RWPE2 (cell line): ENCODE data around the gene PDE9A.

Source experiments
- ATAC-seq: fragments of 200-7000 bp; cut with Tn5 transposase; 3 replicates; pipeline ENCODE4 v1.9.1; 2021; ENCODE audit warnings: low read depth
- DNase-seq: peaks from one replicate; pipeline ENCODE4 v3.0.0-alpha.2; 2020; ENCODE audit warnings: low spot score
- H3K27ac ChIP-seq: fragments of 450-650 bp; 2 replicates; pipeline ENCODE4 v1.5.1; 2017; ENCODE audit warnings: mild to moderate bottlenecking; ENCODE audit not compliant: poor library complexity, severe bottlenecking
- H3K27me3 ChIP-seq: fragments of 250-450 bp; sonication (Bioruptor Pico); 2 replicates; pipeline ENCODE4 v1.5.1; 2021; ENCODE audit warnings: mild to moderate bottlenecking, moderate library complexity; ENCODE audit not compliant: insufficient read depth, poor library complexity, severe bottlenecking
- H3K36me3 ChIP-seq: fragments of 250-450 bp; sonication (Bioruptor Pico); 2 replicates; pipeline ENCODE4 v1.5.1; 2020; ENCODE audit warnings: low read depth, mild to moderate bottlenecking, moderate library complexity
- H3K4me1 ChIP-seq: fragments of 250-450 bp; sonication (Bioruptor Pico); 2 replicates; pipeline ENCODE4 v1.5.1; 2021; ENCODE audit warnings: mild to moderate bottlenecking, moderate library complexity; ENCODE audit not compliant: insufficient read depth, poor library complexity, severe bottlenecking
- H3K4me3 ChIP-seq: fragments of 250-450 bp; sonication (Bioruptor Pico); 2 replicates; pipeline ENCODE4 v1.5.1; 2021; ENCODE audit warnings: mild to moderate bottlenecking, moderate library complexity; ENCODE audit not compliant: severe bottlenecking
- H3K9me3 ChIP-seq: fragments of 250-450 bp; sonication (Bioruptor Pico); 2 replicates; pipeline ENCODE4 v1.5.1; 2021; ENCODE audit warnings: mild to moderate bottlenecking, moderate library complexity; ENCODE audit not compliant: severe bottlenecking
- CTCF ChIP-seq: fragments of 450-650 bp; IDR thresholded peaks from one replicate; pipeline ENCODE4 v1.5.1; 2017; ENCODE audit warnings: mild to moderate bottlenecking, moderate library complexity; ENCODE audit not compliant: poor library complexity, severe bottlenecking

PDE9A gene

GRCh38 chr21:42790520-42791065 is 137.2 kb downstream of the PDE9A start:
- peak; percentile 50 for ATAC-seq
- Histone ChIP-seq H3K4me1 (no peaks in the 10 kb centered on the region), H3K4me3 (no peak overlapping the region), H3K36me3 (no peaks in the 10 kb centered on the region), H3K27me3 (no peaks in the 10 kb centered on the region), H3K9me3 (no peaks in the 10 kb centered on the region), H3K27ac (no peak overlapping the region)
- no peak for DNase-seq
- no peak for TF ChIP-seq CTCF

GRCh38 chr21:42793774-42794173 is 140.4 kb downstream of the PDE9A start:
- TF ChIP-seq CTCF: no peak
- ATAC-seq: no peak
- H3K27me3 ChIP-seq: no peaks in the 10 kb centered on the region

GRCh38 chr21:42794551-42794950 is 141.1 kb downstream of the PDE9A start:
- DNase-seq (no peak), ATAC-seq (no peak)
- no peaks in the 10 kb centered on the region for H3K9me3 ChIP-seq
- no peaks in the 10 kb centered on the region for H3K36me3 ChIP-seq
- H3K4me3 ChIP-seq: no peak overlapping the region
- no peaks in the 10 kb centered on the region for H3K27me3 ChIP-seq
- H3K27ac ChIP-seq: no peak overlapping the region
- TF ChIP-seq CTCF: no peak
- H3K4me1 ChIP-seq: no peaks in the 10 kb centered on the region

More at GRCh38 chr21:42793774-42794173, 140.4 kb downstream of the PDE9A start:
- no peaks in the 10 kb centered on the region for H3K36me3 ChIP-seq
- H3K27ac ChIP-seq: no peak overlapping the region
- H3K4me3 ChIP-seq: no peak overlapping the region
- no peaks in the 10 kb centered on the region for H3K9me3 ChIP-seq
- no peak for DNase-seq
- H3K4me1 ChIP-seq: no peaks in the 10 kb centered on the region

- H3K4me3 ChIP-seq: no peak overlapping the region
These were observed 143.1 kb downstream of the PDE9A start for GRCh38 chr21:42796327-42797062.

More at GRCh38 chr21:42796327-42797062, 143.1 kb downstream of the PDE9A start:
- no peaks in the 10 kb centered on the region for H3K27me3 ChIP-seq
- TF ChIP-seq CTCF: no peak
- DNase-seq (no peak), ATAC-seq (no peak)
- no peaks in the 10 kb centered on the region for H3K36me3 ChIP-seq
- H3K4me1 ChIP-seq: peaks cover 3% of the 10 kb centered on the region
- no peak overlapping the region for H3K27ac ChIP-seq
- no peaks in the 10 kb centered on the region for H3K9me3 ChIP-seq
